DOHH2 (cell line): Measurements from ENCODE around the gene IFT88.

ENCODE experiments used
- H3F3A ChIP-seq: fragments of 200-600 bp; sonication (generic), shearing (Covaris generic); 2 replicates; pipeline ENCODE4 v1.6.0; 2016; ENCODE audit warnings: antibody characterized with exemption, mild to moderate bottlenecking; ENCODE audit not compliant: control insufficient read depth, insufficient read depth
- H3K27ac ChIP-seq: fragments of 200-600 bp; sonication (generic); 2 replicates; pipeline ENCODE4 v1.5.1; 2014; ENCODE audit warnings: low read depth, mild to moderate bottlenecking, low read length, moderate library complexity
- H3K27me3 ChIP-seq: fragments of 200-600 bp; sonication (generic); 2 replicates; pipeline ENCODE4 v1.6.1; 2014; ENCODE audit warnings: mild to moderate bottlenecking, low read length, mixed read lengths; ENCODE audit not compliant: control insufficient read depth
- H3K36me3 ChIP-seq: fragments of 200-600 bp; sonication (generic); 2 replicates; pipeline ENCODE4 v1.6.1; 2014; ENCODE audit warnings: mild to moderate bottlenecking, low read length, moderate library complexity, mixed read lengths; ENCODE audit not compliant: control insufficient read depth
- H3K4me1 ChIP-seq: fragments of 200-600 bp; sonication (generic); 2 replicates; pipeline ENCODE4 v1.6.1; 2014; ENCODE audit warnings: mild to moderate bottlenecking, low read length, mixed read lengths; ENCODE audit not compliant: control insufficient read depth
- H3K4me2 ChIP-seq: fragments of 200-600 bp; sonication (generic); 2 replicates; pipeline ENCODE4 v1.6.0; 2014; ENCODE audit warnings: mild to moderate bottlenecking, low read length, moderate library complexity
- H3K4me3 ChIP-seq: fragments of 200-600 bp; sonication (generic); 2 replicates; pipeline ENCODE4 v1.5.1; 2014; ENCODE audit warnings: mild to moderate bottlenecking, low read length, mixed read lengths
- H3K79me2 ChIP-seq: fragments of 200-600 bp; sonication (generic); 2 replicates; pipeline ENCODE4 v1.6.1; 2014; ENCODE audit warnings: mild to moderate bottlenecking, low read length, mixed read lengths; ENCODE audit not compliant: control insufficient read depth
- H3K9me2 ChIP-seq: fragments of 200-600 bp; sonication (generic); replicated peaks from 2 replicates; pipeline ENCODE4 v1.6.1; 2014; ENCODE audit warnings: mild to moderate bottlenecking, low read length, mixed read lengths; ENCODE audit not compliant: control insufficient read depth
- H3K9me3 ChIP-seq: fragments of 200-600 bp; sonication (generic); 2 replicates; pipeline ENCODE4 v1.6.1; 2014; ENCODE audit warnings: antibody characterized with exemption, low read length, mixed read lengths; ENCODE audit not compliant: control insufficient read depth, insufficient read depth
- H4K20me1 ChIP-seq: fragments of 200-600 bp; sonication (generic); 2 replicates; pipeline ENCODE4 v1.6.0; 2014; ENCODE audit warnings: low read depth, mild to moderate bottlenecking, antibody characterized with exemption, low read length, moderate library complexity; ENCODE audit not compliant: control insufficient read depth, insufficient read depth
- EZH2phosphoT487 ChIP-seq: fragments of 200-600 bp; sonication (generic); IDR thresholded peaks from 2 replicates; pipeline ENCODE4 v1.6.1; 2017; ENCODE audit warnings: borderline replicate concordance, mild to moderate bottlenecking, antibody characterized with exemption, low read length, moderate library complexity, mixed read lengths
- TF ChIP-seq, protein P1 (sequence below): fragments of 200-600 bp; sonication (generic); IDR thresholded peaks from one replicate; pipeline ENCODE4 v1.5.1; 2014; ENCODE audit warnings: antibody characterized with exemption, mild to moderate bottlenecking, low read depth, low read length; ENCODE audit not compliant: poor library complexity, severe bottlenecking

Gene IFT88

DNA sequence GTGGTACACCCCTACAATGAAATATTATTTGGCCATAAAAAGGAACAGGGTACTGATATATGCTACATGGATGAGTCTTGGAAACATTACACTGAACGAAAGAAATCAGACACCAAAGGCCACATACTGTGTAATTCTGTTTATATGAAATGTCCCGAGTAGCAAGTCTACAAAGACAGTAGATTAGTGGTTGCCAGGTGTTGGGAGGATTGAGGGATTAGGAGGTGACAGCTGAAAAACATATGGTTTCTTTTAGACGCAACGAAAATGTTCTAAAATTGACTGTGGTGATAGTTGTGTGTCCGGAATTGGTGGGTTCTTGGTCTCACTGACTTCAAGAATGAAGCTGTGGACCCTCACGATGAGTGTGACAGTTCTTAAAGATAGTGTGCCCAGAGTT lies 171.7 kb downstream of the IFT88 start:
- Histone ChIP-seq H3K27me3 (no peaks in the 10 kb centered on the region), H3K9me2 (no peaks in the 10 kb centered on the region), H3K27ac (no peak overlapping the region), H3K9me3 (peaks cover 3% of the 10 kb centered on the region; the same call in 1 of the 2 replicates), H3K36me3 (no peaks in the 10 kb centered on the region), H3K79me2 (no peaks in the 10 kb centered on the region), H3K4me2 (no peak overlapping the region), H3F3A (no peaks in the 10 kb centered on the region), H4K20me1 (no peaks in the 10 kb centered on the region), H3K4me1 (no peaks in the 10 kb centered on the region), H3K4me3 (no peak overlapping the region)
- TF ChIP-seq, protein P1, sequence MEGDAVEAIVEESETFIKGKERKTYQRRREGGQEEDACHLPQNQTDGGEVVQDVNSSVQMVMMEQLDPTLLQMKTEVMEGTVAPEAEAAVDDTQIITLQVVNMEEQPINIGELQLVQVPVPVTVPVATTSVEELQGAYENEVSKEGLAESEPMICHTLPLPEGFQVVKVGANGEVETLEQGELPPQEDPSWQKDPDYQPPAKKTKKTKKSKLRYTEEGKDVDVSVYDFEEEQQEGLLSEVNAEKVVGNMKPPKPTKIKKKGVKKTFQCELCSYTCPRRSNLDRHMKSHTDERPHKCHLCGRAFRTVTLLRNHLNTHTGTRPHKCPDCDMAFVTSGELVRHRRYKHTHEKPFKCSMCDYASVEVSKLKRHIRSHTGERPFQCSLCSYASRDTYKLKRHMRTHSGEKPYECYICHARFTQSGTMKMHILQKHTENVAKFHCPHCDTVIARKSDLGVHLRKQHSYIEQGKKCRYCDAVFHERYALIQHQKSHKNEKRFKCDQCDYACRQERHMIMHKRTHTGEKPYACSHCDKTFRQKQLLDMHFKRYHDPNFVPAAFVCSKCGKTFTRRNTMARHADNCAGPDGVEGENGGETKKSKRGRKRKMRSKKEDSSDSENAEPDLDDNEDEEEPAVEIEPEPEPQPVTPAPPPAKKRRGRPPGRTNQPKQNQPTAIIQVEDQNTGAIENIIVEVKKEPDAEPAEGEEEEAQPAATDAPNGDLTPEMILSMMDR, result no peak
- no peak for TF ChIP-seq EZH2phosphoT487

DNA sequence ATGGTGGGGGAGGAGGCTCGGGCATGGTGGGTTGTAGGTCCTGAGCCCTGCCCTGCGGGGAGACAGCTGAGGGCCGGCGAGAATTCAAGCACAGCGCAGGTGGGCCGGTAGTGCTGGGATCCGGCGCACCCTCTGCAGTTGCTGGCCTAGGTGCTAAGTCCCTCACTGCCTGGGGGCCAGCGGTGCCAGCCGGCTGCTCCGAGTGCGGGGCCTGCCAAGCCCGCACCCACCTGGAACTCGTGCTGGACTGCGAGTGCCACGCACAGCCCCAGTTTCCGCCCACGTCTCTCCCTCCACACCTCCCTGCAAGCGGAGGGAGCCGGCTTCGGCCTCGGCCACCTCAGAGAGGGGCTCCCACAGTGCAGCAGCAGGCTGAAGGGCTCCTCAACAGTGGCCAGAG lies 173.1 kb downstream of the IFT88 start:
- Histone ChIP-seq H3K27me3 (no peaks in the 10 kb centered on the region), H3K27ac (no peak overlapping the region), H3K79me2 (no peaks in the 10 kb centered on the region), H3K36me3 (no peaks in the 10 kb centered on the region), H3K4me1 (no peaks in the 10 kb centered on the region), H3K9me3 (peaks cover 3% of the 10 kb centered on the region; the same call in 1 of the 2 replicates), H3F3A (no peaks in the 10 kb centered on the region), H3K4me2 (no peak overlapping the region), H3K9me2 (no peaks in the 10 kb centered on the region), H3K4me3 (no peak overlapping the region), H4K20me1 (no peaks in the 10 kb centered on the region)
- no peak for TF ChIP-seq EZH2phosphoT487
- TF ChIP-seq, protein P1, result no peak
